Stimulated activated CD8-positive, alpha-beta memory T cell treated with anti-CD3 and anti-CD28 coated beads, Interleukin-15, amount 100 ng/mL, for 4 hours (primary cell): ENCODE measurements around the gene SLC39A10.

Experiments used
- DNase-seq, 2 donors: peaks; one replicate each; pipeline ENCODE4 v3.0.0-alpha.2; 2020; ENCODE audit warnings: low read depth in 2 of 2

Gene SLC39A10

DNA sequence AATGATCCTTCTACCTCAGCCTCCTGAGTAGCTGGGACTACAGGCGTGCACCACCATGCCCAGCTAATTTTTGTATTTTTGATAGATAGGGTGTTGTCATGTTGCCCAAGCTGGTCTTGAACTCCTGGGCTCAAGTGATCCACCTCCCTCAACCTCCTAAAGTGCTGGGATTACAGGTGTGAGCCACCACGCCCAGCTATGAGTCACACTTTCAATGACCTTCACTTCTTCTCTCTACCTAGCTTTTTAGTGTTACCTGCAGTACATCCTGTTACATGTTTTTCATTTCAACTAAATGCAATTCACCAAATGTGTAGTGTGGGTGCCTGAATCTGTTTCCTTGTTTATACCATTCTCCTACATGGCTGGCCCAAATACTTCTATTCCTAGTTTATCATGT is 64.0 kb downstream of the SLC39A10 start:
- no peak for DNase-seq

DNA sequence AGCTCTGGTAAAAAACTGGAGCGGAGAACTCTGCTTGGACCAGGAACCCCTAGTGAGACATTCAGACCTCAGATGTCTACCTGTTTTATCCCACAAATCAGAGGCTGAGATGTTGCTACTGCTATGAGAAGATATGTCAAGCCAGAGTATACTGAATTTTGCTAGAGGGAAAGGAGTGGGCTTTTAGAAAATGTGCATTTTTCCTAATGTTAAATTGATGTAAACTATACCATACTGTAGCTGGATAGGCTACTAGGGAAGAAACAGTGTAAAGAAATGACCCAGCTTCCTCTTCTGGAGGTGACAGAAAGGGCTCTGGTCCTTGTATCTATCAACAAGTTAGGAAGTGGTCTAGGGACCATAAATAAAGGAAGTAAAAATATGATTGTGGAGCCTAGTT is 65.0 kb downstream of the SLC39A10 start:
- no peak for DNase-seq

DNA sequence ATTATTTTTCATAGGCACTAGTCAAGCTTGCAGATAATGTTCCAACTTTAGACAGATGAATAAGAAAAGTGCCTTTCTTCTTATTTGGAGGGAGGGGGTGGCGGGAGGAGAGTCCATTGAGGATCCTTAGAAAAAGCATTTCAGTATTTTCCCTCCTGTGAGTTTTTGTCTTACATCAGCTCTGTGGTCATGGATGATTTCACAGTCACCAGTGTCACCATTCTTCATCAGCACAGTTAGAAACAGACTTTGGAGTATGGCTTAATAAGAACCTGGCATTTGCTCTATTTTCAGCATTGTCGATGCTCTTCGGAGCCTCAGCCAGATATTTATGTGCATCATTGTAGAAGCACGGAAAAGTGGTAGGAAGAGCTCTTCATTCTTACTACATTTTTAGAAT is 70.1 kb downstream of the SLC39A10 start:
- no peak for DNase-seq

DNA sequence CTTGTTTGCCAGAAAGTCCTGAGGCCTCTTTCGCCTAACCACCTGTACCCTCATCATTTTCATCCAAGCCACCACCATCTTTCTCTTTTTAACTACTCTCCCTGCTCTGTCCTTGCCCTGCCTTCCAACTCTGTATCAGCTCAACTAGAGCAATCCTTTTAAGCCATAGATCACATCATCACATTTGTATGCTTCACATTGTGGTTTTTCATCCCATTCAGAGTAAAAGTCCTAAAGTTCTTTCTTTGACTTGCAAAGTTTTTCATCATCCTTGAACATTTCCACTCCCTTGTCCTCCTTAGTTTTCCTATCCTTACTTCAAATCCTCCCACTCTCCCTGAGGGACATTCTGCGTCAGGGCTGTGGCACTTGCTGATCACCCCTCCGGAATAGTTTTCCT is 73.9 kb downstream of the SLC39A10 start:
- no peak for DNase-seq

DNA sequence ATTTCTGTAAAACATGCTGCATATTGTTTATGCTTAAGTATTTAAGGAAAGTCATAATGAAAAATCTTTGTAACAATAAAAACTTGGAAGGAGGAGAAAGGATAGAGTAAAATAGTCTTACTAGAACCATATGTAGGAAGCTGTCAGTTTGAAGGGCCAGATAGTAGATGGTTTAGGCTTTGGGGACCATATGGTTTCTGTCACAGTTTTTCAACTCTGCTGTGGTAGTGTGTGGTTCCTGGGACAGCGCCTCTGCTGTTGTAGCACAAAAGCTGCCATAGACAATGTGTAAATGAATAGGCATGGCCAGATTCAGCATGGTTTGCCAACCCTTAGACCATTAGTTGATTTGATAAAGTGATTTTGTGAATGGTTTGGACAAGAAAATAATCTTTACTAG is 75.5 kb downstream of the SLC39A10 start:
- DNase-seq = no peak

DNA sequence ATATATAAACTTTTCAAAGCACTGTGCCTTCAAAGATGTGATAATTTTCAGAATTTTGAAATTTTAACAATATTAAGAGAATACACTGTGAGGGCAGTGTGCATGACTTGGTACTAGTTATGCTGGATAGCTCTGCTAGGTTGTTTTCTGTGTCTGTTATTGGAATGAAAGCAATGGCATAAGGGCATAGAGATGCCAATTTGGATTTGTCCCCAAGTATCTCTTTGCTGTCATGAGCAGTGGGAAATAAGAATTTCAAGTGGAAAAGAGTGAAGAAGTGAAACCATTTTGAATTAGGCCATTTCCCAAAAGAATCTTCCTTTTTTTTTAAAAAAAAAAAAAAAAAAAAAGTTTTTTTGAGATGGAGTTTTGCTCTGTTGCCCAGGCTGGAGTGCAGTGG is 76.8 kb downstream of the SLC39A10 start:
- no peak for DNase-seq

DNA sequence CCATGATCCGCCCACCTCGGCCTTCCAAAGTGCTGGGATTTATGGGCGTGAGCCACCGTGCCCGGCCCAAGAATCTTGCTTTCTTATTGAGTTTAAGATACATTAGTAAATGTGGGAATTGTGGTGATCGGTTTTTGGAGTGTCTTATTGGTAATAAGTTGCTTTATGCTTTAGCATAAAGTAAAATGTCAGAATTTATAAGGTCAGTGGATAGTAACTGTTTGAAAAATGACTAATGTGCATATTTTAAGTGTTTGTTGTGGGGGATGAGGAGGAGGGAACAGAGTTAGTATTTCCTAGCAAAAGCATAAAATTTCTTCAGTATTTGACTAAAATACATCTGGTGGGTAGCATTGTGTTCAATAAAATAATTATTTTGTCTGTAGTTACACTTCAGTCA is 77.4 kb downstream of the SLC39A10 start:
- DNase-seq = no peak

DNA sequence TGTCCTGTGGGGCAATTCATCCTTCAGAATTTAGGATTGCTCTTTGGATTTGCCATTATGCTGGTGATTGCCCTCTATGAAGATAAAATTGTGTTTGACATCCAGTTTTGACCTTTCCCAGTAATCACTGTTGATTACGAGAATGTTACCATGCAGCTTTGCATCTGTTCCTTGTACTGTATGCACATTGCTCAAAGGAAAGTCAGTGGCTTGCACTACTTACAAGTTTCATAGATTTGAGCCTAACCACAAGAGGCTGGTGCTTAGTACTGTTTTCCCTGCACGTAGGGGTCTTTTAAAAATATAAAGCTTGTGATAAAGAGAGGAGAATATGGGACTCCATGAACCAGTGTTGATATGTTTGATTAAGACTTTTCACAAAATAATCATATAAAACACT is 77.9 kb downstream of the SLC39A10 start:
- no peak for DNase-seq

DNA sequence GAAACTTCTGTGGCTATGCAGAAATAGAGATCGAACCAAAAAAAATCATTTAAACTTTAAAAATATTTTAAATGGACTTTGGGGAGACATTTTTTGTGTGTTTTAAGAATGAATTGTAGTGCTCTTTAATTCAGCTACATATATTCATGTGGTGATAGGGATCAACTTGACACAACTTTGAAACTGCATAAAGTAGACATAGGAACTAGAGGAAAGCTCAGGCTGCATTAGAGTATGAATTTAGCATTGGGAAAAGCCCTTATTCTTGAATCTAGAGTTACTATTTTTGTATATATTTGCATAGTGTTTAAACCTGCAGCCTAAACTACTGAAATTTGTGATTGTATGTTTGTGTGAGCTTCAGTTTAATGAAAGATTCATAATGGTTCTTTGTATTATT is 78.3 kb downstream of the SLC39A10 start:
- no peak for DNase-seq

DNA sequence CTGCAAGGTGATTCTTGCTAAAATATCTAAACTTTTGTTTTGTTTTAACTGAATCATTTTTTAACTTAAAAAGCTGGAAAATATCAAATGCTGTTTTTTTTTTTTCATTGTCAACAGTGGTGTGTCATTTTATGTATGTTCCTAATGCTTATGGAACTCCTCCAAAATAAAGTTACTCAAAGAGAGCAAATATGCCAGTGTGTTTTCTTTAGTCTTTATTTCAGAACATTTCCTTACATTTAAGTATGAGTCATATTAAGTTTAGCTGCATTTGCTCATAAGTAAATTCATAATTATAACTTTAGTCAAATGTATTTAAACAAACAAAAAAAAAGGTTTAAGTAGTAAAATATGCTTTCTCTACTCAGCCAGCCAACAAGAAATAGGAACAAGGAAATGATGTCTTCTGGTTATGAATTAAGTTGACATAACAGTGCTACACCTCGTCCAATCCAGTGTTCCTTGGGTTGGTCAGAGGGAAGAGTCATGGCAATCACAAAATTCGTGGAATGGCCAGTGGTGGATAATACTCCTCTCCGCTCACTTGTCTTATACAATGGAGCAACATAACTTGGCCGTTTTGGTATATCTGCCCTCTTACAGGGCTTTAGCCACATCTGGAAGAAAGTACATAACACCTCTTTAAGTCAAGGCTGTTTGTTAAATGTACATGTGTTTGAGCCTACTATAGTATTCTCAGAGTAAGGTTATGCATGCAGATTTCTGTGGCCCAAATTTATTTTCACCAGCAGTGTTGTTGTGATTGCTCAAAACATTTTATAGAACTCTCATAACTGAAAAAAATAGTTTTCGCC is 80.7 kb downstream of the SLC39A10 start:
- DNase-seq = no peak

DNA sequence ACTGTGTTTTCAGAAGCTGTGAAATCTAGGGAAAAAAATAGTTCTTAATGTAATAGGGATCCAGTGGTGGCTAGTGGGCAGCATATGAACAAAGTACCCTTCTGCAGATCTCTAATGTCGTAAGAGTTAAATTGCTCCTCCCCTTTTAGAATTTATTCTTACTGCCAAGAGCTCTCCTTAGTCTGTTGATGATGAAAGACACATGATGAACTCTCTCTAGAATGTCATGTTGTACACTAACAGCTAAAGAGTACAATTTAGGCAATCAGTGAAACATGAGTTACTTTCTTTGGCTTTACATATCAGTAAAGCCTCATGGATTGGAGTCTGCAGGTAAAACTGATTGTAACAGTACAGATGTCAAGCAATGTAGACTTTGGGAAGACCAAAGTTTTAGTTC is 84.2 kb downstream of the SLC39A10 start:
- no peak for DNase-seq

DNA sequence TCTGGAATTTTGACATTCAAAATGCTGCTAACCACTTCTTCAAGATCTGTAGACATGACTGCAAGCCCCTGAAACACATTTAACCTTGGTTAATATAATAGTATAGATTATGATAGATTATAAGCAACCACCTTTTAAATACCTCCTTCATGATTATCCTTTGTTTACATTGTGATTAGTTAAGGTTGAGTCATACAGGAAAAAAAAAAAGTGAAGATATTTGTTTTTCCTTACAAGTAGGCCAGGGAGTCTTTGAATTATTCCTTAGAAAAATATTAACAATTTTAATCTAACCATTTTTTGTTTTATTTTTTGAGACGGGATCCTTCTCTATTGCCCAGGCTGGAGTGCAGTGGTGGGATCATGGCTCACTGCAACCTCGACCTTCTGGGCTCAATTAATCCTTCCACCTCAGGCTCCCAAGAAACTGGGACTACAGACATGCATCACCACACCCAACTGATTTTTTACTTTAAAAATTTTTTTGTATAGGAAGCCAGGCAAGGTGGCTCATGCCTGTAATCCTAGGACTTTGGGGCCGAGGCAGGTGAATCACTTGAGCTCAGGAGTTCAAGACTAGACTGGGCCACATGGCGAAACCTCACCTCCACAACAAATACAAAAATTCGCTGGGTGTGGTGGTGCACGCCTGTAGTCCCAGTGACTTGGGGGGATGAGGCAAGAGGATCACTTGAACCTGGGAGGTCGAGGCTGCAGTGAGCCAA is 99.4 kb downstream of the SLC39A10 start:
- no peak for DNase-seq

DNA sequence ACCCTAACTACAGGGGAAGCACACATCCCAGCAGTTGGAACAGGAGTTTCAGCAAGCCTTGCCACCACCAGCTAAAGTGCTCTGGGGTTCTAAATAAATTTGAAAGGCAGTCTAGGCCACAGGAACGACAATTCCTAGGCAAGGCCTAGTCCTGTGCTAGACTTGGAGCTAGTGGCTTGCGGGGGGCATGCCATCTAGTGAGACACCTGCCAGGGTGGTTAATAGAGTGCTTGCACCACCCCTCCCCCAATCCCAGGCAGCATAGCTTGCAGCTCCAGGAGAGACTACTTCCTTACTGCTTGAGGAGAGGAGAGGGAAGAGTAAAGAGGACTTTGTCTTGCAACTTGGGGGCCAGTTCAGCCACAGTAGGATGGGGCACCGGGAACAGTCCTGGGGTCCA is 101.8 kb downstream of the SLC39A10 start:
- no peak for DNase-seq

DNA sequence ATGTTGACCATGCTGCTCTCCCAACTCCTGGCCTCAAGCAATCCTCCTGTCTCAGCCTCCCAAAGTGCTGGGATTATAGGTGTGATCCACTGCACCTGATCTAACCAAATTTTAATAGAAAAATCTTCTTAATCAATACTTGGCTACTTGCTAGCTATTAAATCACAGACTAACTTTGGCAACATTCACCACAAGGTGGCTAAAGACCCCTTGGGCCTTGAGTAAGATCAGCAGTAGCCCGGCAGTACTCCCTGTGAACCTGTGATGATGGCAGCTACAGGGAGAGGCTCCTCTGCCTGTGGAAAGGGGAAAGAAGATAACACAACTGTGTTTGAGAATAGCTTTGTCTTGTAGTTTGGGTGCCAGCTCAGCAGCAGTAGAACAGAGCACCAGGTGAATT is 102.9 kb downstream of the SLC39A10 start:
- DNase-seq = no peak

DNA sequence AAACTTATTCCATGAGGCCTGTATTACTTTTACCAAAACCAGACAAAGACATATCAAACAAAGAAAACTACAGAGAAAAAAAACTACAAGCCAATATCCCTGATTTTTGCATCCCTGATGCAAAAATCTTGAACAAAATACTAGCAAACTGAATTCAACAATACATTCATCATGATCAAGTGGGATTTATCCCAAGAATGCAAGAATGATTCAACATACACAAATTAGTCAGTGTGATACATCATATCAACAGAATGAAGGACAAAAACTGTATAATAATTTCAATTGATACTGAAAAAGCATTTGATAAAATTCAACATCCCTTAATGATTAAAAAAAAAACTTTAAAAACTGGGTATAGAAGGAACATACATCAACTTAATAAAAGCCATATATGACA is 106.8 kb downstream of the SLC39A10 start:
- no peak for DNase-seq

DNA sequence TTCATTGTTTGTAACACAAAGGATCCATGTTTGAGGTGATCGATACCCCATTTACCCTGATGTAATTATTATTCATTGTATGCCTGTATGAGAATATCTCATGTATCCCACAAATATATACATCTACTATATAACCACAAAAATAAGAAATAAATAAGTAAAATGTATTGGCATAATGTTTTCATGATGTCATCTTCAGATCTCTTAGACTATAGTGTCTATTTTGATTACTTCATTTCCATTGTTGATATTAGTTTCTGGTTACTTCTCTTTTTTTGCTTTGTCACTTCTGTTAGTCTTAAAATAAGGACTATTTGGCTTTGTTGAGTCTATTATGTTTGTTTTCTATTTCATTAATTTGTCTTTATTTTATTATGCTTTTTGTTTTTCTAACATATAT is 109.7 kb downstream of the SLC39A10 start:
- DNase-seq = no peak

DNA sequence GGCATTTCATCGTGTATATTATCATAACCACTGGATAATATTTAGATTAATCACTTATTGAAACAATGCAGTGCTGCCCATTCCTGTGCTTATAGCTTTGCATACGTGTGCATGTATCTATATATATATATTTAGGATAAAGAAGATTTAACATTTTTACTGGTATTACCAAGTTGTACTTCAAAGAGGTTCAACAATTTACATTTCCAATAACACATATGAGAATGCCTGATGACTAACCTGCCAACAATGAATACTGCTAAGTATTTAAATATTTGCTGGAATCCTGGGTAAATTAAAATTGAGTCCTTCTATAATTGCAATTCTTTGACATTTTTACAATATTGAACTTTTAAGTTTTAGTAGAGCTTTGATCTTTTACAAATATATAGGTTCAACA is 111.4 kb downstream of the SLC39A10 start:
- DNase-seq = no peak

DNA sequence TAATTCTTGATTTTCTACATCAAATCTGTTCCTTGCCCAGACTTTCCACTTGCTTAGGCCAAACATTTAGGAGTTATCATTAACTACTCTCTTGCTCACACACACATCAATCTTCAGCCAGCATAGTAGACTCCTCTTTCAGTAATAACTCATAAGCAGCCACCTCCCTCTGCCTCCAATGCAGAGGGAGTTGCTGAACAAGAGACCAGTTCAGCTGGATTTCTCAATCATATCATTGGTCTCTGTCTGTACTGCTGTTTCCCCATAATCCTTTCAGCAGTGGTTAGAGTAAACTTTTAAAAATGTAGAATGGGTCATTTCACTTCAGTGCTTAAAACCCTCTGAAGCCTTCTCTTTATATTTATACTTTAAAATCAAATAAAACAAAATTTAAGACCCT is 112.9 kb downstream of the SLC39A10 start:
- no peak for DNase-seq

DNA sequence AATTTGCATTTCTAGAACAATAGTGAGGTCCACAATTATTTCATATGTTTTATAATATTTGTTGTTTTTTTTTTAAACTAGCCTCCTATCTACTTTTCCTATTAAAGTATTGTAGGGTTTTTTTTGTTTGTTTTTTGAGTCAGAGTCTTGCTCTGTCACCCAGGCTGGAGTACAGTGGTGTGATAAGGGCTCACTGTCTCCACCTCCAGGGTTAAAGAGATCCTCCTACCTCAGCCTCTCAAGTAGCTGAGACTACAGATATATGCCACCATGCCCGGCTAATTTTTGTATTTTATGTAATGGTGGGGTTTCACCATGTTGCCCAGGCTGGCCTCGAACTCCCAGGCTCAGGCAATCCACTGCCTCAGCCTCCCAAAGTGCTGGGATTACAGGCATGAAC is 122.5 kb downstream of the SLC39A10 start:
- DNase-seq = no peak

DNA sequence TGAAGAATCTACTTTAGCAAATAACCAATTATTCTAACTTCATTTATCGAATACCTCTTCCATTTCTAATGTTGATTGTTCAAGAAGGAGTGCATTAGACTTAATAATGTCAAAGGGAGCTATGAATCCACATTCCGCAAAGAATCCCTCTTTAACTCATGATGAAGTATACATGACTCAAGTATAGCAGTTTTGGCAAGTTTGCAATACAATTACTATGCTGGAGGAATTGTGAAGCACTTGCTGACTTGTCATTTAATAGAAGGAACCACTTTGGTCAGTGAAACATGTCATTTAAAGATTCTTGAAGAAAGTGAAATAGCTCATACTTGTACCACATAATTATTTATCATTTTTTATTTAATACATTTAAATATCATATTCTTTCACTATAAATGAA is 125.1 kb downstream of the SLC39A10 start:
- DNase-seq = no peak
